Amniotic stem cell (primary cell): Measurements from ENCODE around the gene DHX57.
A peak's percentile ranks its signal among the peaks of the same experiment; 100 is the strongest.

Experiments used
- DNase-seq: peaks from one replicate; lab custom pipeline; 2025; lab: John Stamatoyannopoulos, UW

Gene DHX57, protein sequence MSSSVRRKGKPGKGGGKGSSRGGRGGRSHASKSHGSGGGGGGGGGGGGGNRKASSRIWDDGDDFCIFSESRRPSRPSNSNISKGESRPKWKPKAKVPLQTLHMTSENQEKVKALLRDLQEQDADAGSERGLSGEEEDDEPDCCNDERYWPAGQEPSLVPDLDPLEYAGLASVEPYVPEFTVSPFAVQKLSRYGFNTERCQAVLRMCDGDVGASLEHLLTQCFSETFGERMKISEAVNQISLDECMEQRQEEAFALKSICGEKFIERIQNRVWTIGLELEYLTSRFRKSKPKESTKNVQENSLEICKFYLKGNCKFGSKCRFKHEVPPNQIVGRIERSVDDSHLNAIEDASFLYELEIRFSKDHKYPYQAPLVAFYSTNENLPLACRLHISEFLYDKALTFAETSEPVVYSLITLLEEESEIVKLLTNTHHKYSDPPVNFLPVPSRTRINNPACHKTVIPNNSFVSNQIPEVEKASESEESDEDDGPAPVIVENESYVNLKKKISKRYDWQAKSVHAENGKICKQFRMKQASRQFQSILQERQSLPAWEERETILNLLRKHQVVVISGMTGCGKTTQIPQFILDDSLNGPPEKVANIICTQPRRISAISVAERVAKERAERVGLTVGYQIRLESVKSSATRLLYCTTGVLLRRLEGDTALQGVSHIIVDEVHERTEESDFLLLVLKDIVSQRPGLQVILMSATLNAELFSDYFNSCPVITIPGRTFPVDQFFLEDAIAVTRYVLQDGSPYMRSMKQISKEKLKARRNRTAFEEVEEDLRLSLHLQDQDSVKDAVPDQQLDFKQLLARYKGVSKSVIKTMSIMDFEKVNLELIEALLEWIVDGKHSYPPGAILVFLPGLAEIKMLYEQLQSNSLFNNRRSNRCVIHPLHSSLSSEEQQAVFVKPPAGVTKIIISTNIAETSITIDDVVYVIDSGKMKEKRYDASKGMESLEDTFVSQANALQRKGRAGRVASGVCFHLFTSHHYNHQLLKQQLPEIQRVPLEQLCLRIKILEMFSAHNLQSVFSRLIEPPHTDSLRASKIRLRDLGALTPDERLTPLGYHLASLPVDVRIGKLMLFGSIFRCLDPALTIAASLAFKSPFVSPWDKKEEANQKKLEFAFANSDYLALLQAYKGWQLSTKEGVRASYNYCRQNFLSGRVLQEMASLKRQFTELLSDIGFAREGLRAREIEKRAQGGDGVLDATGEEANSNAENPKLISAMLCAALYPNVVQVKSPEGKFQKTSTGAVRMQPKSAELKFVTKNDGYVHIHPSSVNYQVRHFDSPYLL (N-terminal part only)

DNA sequence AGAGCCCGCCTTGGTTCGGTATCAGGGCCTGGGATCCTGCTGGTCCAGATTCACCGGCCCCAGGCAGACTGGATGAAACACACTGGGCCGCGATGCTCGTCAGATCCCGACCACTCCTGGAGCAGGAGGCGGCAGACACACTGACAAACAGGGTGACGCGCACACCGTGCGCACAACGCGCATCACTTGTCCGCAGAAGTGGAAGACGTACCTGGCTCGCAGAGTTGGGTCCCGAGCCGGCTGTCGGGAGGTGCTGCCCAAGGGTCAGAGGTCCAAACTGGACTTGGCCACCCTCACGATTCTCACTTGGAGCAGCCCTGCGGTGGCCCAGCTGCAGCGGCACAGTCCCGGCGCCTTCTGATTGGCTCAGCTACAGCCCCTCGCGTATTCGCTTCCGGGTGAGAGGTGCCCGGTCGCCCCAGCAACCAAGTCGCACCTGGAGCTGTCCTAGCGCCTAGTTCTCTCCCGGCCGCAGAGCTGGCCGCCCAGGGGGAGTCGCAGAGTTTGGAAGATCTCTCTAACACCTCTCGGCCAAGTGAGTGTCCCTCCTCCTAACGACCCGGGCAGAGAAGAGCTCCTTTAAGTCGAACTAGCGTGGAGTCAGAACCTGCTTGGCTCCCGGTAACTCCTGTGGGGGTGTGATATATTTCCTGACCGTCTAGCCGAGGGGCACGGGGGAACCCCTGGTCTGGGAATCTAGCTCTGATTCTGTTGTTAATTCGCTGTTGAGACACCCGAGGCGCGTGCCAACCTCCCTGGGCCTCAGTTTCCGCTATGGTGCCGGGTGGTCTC lies at the start of gene DHX57, which contains the start of gene MORN2:
Gene DHX57 (minus strand): TSS at position 359 of the 792 bp plus-strand sequence. CDS start 7,529 bp downstream, outside the sequence.
Gene MORN2 (plus strand): TSS at position 401 of the 792 bp plus-strand sequence.
- peak; percentile 67 for DNase-seq

DNA sequence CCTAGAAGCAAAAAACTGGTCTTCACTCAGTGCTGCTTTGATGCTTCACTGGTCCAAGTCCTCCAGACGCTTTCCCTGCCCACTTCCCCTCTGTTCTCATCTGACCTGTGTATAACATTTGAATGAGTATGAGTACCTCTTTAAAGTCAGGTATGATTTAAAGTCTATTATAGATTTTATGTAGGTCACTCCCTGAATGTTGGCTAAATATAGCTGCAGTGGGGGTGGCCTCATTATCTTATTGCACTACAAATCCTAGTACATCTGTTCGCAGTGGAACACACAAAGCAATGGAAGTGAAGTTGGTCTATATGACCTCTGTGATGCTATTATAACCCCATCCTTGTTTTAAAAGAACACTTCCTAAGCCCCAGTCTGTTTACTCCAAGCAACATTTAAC lies 47.2 kb upstream of the DHX57 start:
- no peak for DNase-seq

DNA sequence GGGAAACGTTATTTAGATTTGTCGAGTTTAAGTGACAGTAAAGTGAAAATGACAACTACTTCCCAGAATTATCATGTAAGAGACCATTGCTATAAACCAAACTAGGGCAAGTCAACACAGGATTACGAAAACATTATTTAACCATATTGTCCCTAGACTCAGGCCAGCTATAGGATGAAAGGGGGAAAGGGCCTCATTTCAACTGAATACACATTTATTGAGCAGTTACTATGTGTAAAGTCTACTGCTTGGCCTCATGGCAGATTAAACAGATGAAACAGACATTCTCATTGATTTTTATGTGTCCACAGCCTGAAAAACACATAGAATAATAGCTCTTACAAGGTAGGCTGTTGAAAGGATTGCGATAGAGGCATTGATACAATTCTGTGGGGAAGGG lies 46.7 kb upstream of the DHX57 start:
- DNase-seq, result no peak

DNA sequence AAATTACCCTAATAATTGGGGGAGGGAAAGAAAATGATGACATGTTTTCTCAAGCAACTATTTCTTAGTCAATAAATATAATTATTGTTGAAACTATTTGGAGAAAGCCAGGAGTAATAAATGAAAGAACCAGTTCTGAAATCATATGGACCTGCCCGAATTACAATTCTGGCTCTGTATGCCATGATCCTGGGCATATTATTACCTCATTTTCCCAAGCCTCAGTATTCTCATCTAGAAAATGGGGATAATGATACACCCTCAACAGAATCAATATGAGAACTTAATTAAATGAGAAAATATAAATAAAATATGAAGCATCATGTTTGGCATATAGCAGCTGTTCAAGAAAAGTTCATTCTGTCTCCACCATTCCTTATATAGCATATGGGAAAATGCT lies 36.9 kb upstream of the DHX57 start:
- no peak for DNase-seq

DNA sequence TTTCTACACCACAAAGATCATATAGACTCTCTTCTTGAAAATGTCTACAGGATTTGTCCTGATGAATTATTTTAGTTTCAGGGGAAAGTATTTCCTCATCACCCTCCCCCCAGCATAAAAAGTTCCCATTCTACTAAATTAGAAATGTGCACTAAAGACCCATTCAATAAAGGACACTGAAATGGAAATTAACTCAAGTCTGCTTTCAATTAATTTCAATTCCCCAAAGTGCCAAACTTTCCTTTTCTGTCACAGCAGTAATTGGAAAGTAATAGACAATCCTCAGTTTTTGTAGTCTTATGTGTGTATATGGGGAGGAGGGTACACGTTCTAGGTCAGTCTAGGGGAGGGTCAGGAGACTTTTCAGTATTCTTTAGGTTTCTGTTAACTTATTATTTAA lies 35.5 kb upstream of the DHX57 start:
- no peak for DNase-seq

DNA sequence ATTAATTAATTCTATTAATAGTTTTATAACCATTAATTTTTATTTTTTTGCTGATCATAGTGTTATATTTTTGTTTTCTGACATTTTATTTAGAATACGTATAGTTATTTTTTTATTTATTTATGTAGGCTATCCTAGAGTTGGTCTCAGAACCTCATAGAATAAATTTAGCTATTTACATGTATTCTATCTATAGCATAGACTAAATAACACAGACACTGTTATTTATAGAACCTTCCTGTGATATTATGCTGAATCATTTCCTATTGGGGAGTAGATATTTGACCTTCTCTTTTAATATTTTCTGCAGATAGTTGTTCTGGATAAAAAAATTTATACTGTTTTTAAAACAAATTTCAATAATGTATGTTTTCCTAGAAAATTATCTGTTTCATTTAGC lies 34.1 kb upstream of the DHX57 start:
- no peak for DNase-seq

DNA sequence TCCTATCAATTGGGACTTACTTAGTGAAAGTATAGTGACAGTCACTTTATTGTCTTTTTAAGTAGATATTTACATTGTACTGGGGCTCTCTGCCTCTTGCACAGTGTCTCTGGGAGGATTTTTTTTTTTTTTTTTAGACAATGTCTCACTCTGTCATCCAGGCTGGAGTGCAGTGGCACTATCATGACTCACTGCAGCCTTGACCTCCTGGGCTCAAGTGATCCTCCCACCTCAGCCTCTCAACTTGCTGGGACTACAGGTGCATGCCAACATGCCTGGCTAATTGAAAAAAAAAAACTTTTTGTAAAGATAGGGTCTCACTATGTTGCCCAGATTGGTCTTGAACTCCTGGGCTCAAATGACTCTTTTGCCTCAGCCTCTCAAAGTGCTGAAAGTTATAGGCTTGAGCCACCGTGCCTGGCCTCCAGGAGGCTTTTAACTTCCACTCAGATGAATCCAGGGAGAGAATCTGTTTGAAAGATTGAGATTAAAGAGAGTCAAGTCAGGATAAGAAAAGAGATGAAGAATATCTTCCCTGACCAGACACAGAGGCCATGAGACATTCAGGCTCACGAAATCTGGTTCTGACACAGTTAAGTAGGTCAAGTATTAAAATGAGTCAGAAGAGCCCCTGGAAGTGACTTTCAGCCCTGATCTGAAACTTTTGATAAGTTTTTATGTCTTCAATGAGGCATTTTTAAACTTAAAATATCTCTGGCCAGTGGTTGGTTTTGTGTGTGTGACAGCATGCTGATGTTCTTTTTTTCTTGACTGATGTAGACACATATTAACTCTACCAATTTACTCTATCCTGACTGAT lies 32.2 kb upstream of the DHX57 start:
- DNase-seq, result no peak

DNA sequence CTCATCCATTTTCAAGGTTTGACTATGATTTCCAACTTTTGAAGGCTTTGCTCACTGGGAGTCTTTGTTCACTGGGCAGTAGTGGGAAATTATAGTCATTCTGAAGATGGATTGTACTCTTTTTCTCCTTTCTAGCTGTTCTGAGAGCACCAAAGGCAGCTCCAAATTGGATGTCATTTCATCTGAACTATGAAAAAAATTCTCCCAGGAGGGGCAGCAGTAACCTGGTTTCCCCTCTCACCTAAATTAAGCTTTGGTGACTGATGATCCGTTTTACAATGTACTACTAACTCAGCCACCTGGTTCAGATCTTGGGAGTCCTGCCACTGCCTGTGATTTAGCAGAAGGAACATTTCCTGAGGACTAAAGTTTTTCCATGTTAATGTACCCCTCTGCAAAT lies 31.5 kb upstream of the DHX57 start:
- DNase-seq, result no peak

DNA sequence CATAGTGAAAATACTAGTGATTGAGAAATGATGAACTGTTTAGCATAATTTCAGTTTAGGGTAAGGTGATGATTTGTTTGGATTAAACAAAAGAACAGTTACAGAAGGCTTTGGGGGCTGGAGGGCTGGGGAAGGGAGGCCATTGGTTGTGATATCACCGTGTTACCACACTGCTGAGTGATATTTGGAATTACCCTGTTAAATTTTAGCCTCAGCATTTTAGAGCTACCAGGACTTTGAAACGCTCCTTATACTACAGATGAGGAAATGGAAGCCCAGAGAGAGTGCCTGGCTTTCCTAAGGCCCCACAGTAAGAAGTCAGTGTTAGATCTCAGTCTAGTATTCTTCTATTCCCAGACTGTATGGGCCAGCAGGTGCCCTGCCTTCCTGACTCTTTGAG lies 29.5 kb upstream of the DHX57 start:
- no peak for DNase-seq

DNA sequence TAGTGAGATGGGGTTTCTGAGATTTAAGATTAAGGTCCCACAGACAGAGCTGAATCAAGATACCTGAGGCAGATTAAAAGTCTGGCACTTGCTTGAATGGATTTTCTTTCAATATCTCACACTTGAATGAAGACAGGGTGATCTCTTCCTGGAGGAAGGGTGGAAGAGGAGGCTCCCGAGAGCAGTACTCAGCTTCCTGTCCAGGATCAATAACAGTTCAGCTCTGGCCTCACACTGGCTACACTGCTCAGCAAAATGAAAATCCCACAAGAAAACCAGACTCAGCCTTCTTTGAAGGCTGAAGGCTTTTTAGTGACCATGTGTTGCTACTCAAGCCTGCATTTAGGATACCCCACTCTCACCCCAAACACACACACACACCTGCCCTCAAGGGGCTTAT lies 25.0 kb upstream of the DHX57 start:
- no peak for DNase-seq

DNA sequence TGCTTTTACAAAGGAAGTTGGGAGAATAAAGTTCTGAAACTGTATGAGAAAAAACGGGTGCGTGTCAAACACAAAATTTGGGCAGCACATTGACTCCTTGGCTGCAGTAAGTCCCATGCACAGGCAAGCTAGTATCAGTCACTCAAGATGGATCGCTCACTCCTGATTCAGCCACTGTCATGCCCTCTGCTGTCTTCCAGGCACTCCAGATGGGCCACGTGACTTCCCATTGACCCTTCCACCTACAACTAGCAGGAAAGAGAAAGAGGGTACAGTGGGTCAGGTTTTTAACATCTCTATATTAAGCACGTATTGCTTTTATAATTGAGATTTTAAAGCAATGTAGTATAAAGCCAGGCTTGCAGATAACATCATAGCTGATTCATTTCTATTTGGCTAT lies 22.5 kb upstream of the DHX57 start:
- no peak for DNase-seq

DNA sequence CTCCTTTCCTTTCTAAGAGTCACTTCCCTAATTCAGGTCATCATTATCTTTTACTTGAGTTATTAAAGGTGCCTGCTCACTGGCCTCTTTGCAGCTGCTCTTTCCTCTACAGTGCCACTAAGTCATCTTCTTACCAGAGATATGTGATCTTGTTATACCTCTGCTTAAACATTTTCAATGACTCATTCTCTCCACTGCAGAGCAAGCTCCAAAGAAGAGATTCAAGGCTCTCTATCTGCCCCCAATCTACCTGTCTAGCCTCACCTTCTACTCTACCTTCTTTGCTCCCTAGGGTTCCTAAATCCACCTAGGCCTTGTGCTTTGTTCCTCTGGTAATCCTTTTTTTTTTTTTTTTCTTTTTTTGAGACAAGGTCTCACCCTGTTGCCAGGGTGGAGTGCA lies 17.1 kb upstream of the DHX57 start:
- no peak for DNase-seq

DNA sequence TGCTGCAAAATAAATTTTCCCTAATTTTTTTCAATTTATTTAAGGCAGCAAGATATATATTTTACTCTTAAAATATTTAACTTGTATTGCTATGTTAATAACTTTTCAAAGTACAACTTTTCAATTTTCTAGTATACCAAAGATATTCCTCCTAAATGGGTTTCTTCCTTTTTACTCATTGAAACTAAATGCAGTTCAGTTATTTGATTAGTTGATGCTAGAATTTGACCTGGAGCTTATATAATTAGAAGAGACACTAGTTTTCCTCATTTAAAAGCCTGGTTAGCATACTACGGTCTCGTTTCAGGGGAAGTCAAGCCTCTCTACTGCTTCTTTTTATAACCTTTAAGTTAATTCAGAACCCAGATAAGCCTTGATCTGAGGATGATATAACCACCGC lies 13.8 kb upstream of the DHX57 start, which contains the start of gene ARHGEF33:
Gene ARHGEF33 (plus strand): TSS at position 301 of the 400 bp plus-strand sequence. CDS start 29,573 bp downstream, outside the sequence.
- DNase-seq, result no peak

DNA sequence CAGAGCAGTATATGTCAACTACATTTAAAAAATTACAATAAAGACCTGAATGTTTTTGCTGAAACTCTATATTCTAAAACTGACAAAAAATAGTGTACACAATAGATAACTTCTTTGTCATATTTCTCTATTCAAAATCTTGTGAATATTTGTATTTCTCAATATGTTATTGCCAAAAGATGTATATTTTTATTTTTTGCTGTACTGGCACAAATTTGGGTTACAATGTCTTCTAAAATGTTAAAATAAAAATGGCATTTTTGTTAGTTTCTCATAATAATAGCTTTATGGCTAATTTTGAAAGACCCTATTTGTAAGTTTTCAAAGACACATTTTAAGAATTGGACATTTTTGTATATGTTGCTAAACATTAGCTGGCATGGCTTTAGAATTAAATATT lies 13.3 kb upstream of the DHX57 start:
- no peak for DNase-seq

DNA sequence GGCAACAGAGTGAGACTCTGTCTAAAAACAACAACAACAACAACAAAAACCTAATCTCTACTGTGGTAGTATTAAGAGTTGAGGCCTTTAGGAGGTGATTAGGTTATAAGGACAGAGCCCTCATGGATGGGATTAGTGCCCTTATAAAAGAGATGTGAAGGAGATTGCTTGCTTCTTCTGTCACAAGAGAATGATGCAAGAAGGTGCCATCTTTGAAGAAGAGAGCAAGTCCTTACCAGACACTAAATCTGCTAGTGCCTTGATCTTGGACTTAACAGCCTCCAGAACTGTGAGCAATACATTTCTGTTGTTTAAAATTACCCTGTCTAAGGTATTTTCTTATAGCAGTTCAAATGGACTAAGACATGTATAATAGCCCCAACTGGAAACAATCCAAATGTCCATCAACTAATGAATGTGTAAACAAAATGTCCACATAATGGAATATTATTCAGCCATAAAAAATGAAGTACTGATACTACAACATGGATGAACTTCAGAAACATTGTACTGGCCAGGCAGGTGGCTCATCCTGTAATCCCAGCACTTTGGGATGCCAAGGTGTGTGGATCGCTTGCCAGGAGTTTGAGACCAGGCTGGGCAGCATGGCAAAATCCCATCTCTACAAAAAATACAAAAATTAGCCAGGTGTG lies 12.3 kb upstream of the DHX57 start:
- DNase-seq, result no peak

DNA sequence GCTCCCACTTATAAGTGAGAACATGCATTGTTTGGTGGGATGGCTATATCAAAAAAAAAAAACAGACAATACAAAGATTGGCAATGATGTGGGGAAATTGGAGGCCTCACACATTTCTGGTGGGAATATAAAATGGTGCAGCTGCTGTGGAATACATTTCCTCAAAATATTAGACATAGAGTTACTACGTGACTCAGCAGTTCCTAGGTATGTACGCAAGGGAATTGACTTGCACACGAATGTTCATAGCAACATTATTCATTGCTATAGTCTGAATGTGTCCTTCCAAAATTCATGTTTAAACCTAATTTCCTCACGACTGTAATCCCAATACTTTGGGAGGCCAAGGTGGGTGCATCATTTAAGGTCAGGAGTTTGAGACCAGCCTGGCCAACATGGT lies 11.6 kb upstream of the DHX57 start:
- DNase-seq, result no peak

DNA sequence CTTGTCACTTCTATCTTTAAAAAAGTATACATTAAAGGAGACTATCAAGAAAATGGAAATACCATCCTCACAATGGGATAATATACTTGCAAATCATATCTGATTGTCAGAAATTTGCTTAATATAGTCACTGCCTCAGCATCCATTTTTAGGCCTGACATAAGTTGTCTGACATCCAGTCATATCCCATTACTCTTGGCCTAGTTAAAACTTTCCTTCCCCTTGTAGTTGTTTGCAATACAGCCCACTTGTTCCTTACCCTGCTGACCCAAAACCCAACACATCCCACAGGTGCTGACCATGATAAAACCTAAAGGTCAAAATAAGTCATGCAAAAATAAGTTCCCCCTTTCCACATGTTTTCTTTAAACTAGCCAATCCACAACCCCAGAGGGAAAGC lies 10.3 kb upstream of the DHX57 start:
- no peak for DNase-seq

DNA sequence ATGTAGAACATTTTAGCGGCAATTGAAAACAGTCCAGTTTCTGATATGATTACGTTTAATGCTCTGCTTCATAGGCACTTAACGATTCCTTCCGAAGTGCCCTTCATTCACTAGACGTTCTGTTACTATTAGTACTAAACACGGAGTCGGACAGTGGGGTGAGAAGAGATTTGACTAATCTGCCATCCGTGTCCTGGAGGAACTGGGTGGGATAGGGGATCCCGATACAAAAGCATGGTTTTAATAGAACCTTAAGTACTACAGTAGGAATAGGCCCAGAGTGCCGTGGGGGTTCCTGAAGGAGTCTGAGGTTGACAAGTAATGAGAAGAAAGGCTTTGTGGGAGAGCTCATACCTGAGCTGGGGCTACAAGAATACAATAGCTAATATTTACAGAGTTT lies 673 bp upstream of the DHX57 start:
- DNase-seq, result no peak

DNA sequence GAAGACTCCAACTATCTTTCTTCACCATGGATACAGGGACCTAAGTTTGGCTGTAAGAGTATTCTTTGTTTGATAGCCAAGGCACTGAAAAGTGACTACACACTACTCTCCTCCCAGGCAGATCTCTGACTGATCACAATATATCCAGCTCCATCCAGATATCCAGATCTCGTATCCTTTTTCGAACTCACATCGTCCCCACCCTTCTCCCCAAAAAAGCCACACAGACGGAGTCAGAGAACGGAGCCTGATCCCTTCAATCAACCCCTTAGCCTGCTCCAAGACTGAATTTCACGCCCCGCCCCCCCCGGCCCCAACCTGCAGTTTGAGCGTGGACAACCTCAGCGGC lies 533 bp downstream of the DHX57 start:
- DNase-seq, result no peak

DNA sequence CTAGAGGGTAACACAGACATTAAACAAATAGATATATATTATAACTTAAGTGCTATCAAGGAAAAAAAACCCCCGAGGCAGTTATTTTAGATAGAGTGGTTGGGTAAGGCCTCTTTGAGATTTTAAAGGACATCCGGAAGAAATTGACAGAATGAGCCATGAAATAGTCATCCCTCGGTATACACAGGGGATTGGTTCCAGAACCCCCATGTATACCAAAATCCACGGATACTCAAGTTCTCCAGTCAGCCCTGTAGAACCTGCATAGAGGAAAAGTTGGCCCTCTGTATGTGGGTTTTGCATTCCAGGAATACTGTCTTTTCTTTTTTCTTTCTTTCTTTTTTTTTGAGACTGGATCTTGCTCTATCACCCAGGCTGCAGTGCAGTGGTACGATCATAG lies 2.0 kb downstream of the DHX57 start:
- no peak for DNase-seq
